Nephron (organoid): ENCODE data around the gene PCDHB5.
"Not testable (repeated sequence)": the region's sequence is repeated elsewhere in the genome, so short reads cannot be mapped to it uniquely, and the experiment has no call there.

Experiments
- H3K27ac Mint-ChIP-seq, 3 experiments: 2 replicates each; pipeline ENCODE4 v1.8.0; 2020; ENCODE audit warnings: mixed read lengths in 3 of 3, mild to moderate bottlenecking in 2 of 3, moderate library complexity in 1 of 3
- H3K27me3 Mint-ChIP-seq: 2 replicates; pipeline ENCODE4 v1.8.0; 2021; ENCODE audit warnings: low read depth, mild to moderate bottlenecking, moderate library complexity, mixed read lengths
- H3K36me3 Mint-ChIP-seq: 2 replicates; pipeline ENCODE4 v1.8.0; 2020; ENCODE audit warnings: low read depth, mixed read lengths
- H3K4me1 Mint-ChIP-seq: 2 replicates; pipeline ENCODE4 v1.8.0; 2020; ENCODE audit warnings: mixed read lengths
- H3K4me3 Mint-ChIP-seq, 3 experiments: 2 replicates each; pipeline ENCODE4 v1.8.0; 2020; ENCODE audit warnings: mild to moderate bottlenecking in 3 of 3, mixed read lengths in 3 of 3, moderate library complexity in 2 of 3
- H3K9me3 Mint-ChIP-seq: 2 replicates; pipeline ENCODE4 v1.8.0; 2020; ENCODE audit warnings: mixed read lengths
- CTCF ChIP-seq, 3 experiments: fragments of 200-600 bp; sonication (generic); IDR thresholded peaks; one replicate each; pipeline ENCODE4 v1.5.0; 2021; ENCODE audit warnings: antibody characterized with exemption in 3 of 3; ENCODE audit not compliant: unreplicated experiment in 3 of 3

Gene PCDHB5

GRCh38 chr5:141127305-141127704 lies 7.7 kb upstream of the PCDHB5 start:
- Mint-ChIP-seq H3K9me3 (peaks cover 65% of the 10 kb centered on the region), H3K4me3 (no peak overlapping the region), H3K27me3 (peaks cover 4% of the 10 kb centered on the region), H3K4me1 (no peaks in the 10 kb centered on the region), H3K27ac (no peak overlapping the region), H3K36me3 (peaks cover 78% of the 10 kb centered on the region)
- no peak for TF ChIP-seq CTCF (IDR thresholded peaks at IDR 0.05; ENCODE audit: unreplicated experiment in 3 of 3)

GRCh38 chr5:141135718-141136266 lies 786 bp downstream of the PCDHB5 start:
- no peaks in the 10 kb centered on the region for H3K27me3 Mint-ChIP-seq
- H3K4me3 Mint-ChIP-seq, result peak overlapping the region; percentile 85 to 90 (median 86)

GRCh38 chr5:141137346-141137745 lies 2.3 kb downstream of the PCDHB5 start:
- Mint-ChIP-seq H3K36me3 (peaks cover 75% of the 10 kb centered on the region), H3K9me3 (peaks cover 73% of the 10 kb centered on the region)
- H3K4me1 Mint-ChIP-seq, H3K27me3 Mint-ChIP-seq, H3K4me3 Mint-ChIP-seq, H3K27ac Mint-ChIP-seq: not testable (repeated sequence)

More at GRCh38 chr5:141135718-141136266, 786 bp downstream of the PCDHB5 start:
- Mint-ChIP-seq H3K9me3 (peaks cover 79% of the 10 kb centered on the region), H3K27ac (peak overlapping the region in 2 of 3 experiments; percentile 94 to 96), H3K36me3 (peaks cover 81% of the 10 kb centered on the region), H3K4me1 (no peaks in the 10 kb centered on the region)
- TF ChIP-seq CTCF (IDR thresholded peaks at IDR 0.05; ENCODE audit: unreplicated experiment in 3 of 3), result no peak

GRCh38 chr5:141149812-141150211 lies 14.8 kb downstream of the PCDHB5 start, which contains the start of gene PCDHB6:
PCDHB6 (plus strand) TSS chr5:141150057; CDS start chr5:141150258, 201 bp downstream.
- H3K27ac Mint-ChIP-seq, result no peak within 1 kb of the TSS
- H3K27me3 Mint-ChIP-seq, result no peaks in the 10 kb centered on the region
- H3K9me3 Mint-ChIP-seq, result peaks cover 63% of the 10 kb centered on the region
- H3K36me3 Mint-ChIP-seq, result peaks cover 54% of the 10 kb centered on the region
- TF ChIP-seq CTCF (IDR thresholded peaks at IDR 0.05; ENCODE audit: unreplicated experiment in 3 of 3), result no peak
- no peaks in the 10 kb centered on the region for H3K4me1 Mint-ChIP-seq
- H3K4me3 Mint-ChIP-seq, result no peak within 1 kb of the TSS

- H3K4me1 Mint-ChIP-seq, result no peaks in the 10 kb centered on the region
- no peak overlapping the region for H3K27ac Mint-ChIP-seq
- H3K27me3 Mint-ChIP-seq, result no peaks in the 10 kb centered on the region
- TF ChIP-seq CTCF (IDR thresholded peaks at IDR 0.05; ENCODE audit: unreplicated experiment in 3 of 3), result no peak
- peaks cover 57% of the 10 kb centered on the region for H3K36me3 Mint-ChIP-seq
- H3K4me3 Mint-ChIP-seq, result no peak overlapping the region
- H3K9me3 Mint-ChIP-seq, result peaks cover 61% of the 10 kb centered on the region
Observed at GRCh38 chr5:141150224-141150992, 15.4 kb downstream of the PCDHB5 start.

- Mint-ChIP-seq H3K36me3 (peaks cover 62% of the 10 kb centered on the region), H3K4me1 (no peaks in the 10 kb centered on the region), H3K27ac (no peak overlapping the region), H3K9me3 (peaks cover 64% of the 10 kb centered on the region), H3K27me3 (no peaks in the 10 kb centered on the region), H3K4me3 (no peak overlapping the region)
- no peak for TF ChIP-seq CTCF (IDR thresholded peaks at IDR 0.05; ENCODE audit: unreplicated experiment in 3 of 3)
Observed at GRCh38 chr5:141150993-141151325, 16.0 kb downstream of the PCDHB5 start.

GRCh38 chr5:141151632-141152031 lies 16.6 kb downstream of the PCDHB5 start:
- Mint-ChIP-seq H3K9me3 (peaks cover 64% of the 10 kb centered on the region), H3K36me3 (peaks cover 63% of the 10 kb centered on the region)
- H3K27ac Mint-ChIP-seq, H3K27me3 Mint-ChIP-seq, H3K4me1 Mint-ChIP-seq, H3K4me3 Mint-ChIP-seq: not testable (repeated sequence)

GRCh38 chr5:141152096-141152495 lies 17.1 kb downstream of the PCDHB5 start:
- H3K4me1 Mint-ChIP-seq, result not testable (repeated sequence)

More at GRCh38 chr5:141152096-141152495, 17.1 kb downstream of the PCDHB5 start:
- Mint-ChIP-seq H3K9me3 (peaks cover 66% of the 10 kb centered on the region), H3K36me3 (peaks cover 68% of the 10 kb centered on the region)
- H3K27me3 Mint-ChIP-seq, H3K27ac Mint-ChIP-seq, H3K4me3 Mint-ChIP-seq: not testable (repeated sequence)
